Ovary (tissue), 9 donors: Measurements from ENCODE around the gene NDST1. TPM values are rescaled to one million over a fixed set of nuclear protein-coding genes. Genes with fewer than 3 reads are reported as not detected.

ENCODE experiments used
- DNase-seq, 5 donors: peaks; one replicate each; pipeline ENCODE4 v3.0.0-alpha.2; 2019 to 2020
- H3K27ac ChIP-seq, 2 donors: fragments of 200-600 bp; one replicate each; pipeline versions ENCODE4 v1.5.1 to v1.8.0; 2019 to 2022
- H3K27me3 ChIP-seq: fragments of 200-600 bp; one replicate; pipeline ENCODE4 v1.8.0; 2022
- H3K36me3 ChIP-seq: fragments of 200-600 bp; sonication (generic); one replicate; pipeline ENCODE4 v1.5.1; 2019
- H3K4me1 ChIP-seq: one replicate; pipeline ENCODE4 v1.8.1; 2013; ENCODE audit warnings: mild to moderate bottlenecking, moderate library complexity; ENCODE audit not compliant: insufficient read depth
- H3K4me3 ChIP-seq: fragments of 200-600 bp; sonication (generic); one replicate; pipeline ENCODE4 v1.5.1; 2017
- H3K9me3 ChIP-seq, 2 donors: fragments of 200-600 bp in 1 of 2; sonication (generic) in 1 of 2; one replicate each; pipeline versions ENCODE4 v1.5.1 to v1.8.1; 2013 to 2019; ENCODE audit warnings: mild to moderate bottlenecking in 1 of 2, moderate library complexity in 1 of 2
- CTCF ChIP-seq, 3 donors: fragments of 450-650 bp in 2 of 3; fragments of 200-600 bp in 1 of 3; IDR thresholded peaks; one replicate each; pipeline versions ENCODE4 v1.5.1 to v1.8.0; 2016 to 2022; ENCODE audit warnings: antibody characterized with exemption in 3 of 3, mild to moderate bottlenecking in 1 of 3
- EP300 ChIP-seq: sonication (generic); formaldehyde crosslinking; IDR thresholded peaks from one replicate; pipeline ENCODE4 v1.6.1; 2017; ENCODE audit warnings: antibody characterized with exemption
- POLR2A ChIP-seq: fragments of 450-650 bp; IDR thresholded peaks from one replicate; pipeline ENCODE4 v1.6.1; 2017; ENCODE audit warnings: antibody characterized with exemption, mild to moderate bottlenecking, moderate library complexity
- WGBS, 3 donors: extraction: QIAGEN DNeasy Blood & Tissue Kit in 1 of 3; methylation state at CpG; one replicate each; pipeline versions ENCODE4 v1.1.5 to v1.1.7; 2013 to 2017; 5-methylcytosine and 5-hydroxymethylcytosine counted together
- intact Hi-C, 4 donors: fragments of 100-400 bp; cut with DNase I; formaldehyde crosslinking; loops; one replicate each; pipeline versions ENCODE4 v1.11.0 to v1.15.1; 2022 to 2023
- polyA plus RNA-seq, 2 donors: library from polyadenylated mRNA; stranded (reverse); fragments of 200-250 nt in 1 of 2; fragments of 350-450 nt in 1 of 2; fragmentation: Illumina TruSeq in 1 of 2; extraction: RNeasy Lipid Tissue Mini Kit (QIAGEN cat#74804) in 1 of 2; gene quantifications; one replicate each; pipeline ENCODE4 v1.2.3, GENCODE V29; 2013 to 2014
- total RNA-seq, 7 donors: library from RNA; depleted of rRNA in 2 of 7; stranded (reverse); fragments of >200 nt in 2 of 7; fragmentation: NEBNext Ultra II Directional in 3 of 7; extraction: Animal tissue kit (Norgen Biotek cat#: 25700) in 3 of 7; gene quantifications; one replicate each; pipeline versions ENCODE4 v1.1.0 to v1.2.4, GENCODE V29; 2016 to 2023
- donor health status: DM: no; HTN: no; CAD: no; lungs with moderate emphysema.
- donor health status: DM: no; HTN: no; CAD: no.
- donor health status: Bipolar disorder and iron deficiency.
- donor health status: DM: yes; HTN: yes; CAD: no.
- donor health status: DM: no; HTN: no; CAD: no.
- donor health status: DM: yes; HTN: yes; CAD: no.

Gene NDST1
- total and polyA plus RNA-seq, 9 donors, result 31.0 to 139 (median 90.3) TPM

- Histone ChIP-seq H3K27ac (no peak overlapping the region), H3K4me1 (no peaks in the 10 kb centered on the region), H3K9me3 (no peaks in the 10 kb centered on the region), H3K4me3 (no peak overlapping the region), H3K27me3 (no peaks in the 10 kb centered on the region), H3K36me3 (no peaks in the 10 kb centered on the region)
- no peak for TF ChIP-seq EP300
- TF ChIP-seq CTCF (IDR thresholded peaks at IDR 0.05), result no peak
- no peak for TF ChIP-seq POLR2A
- WGBS, 3 donors, result 59 to 71% (median 65%) methylated on average over 2 of the region's 2 CpGs
- no peak for DNase-seq
- intact Hi-C loops, result loop anchor here in 1 of 4 donors (10.0 kb wide), 1 partner anchor 234 kb away; no protein-coding TSS in a partner anchor
These were observed 43.1 kb downstream of the NDST1 start for GRCh38 chr5:150551066-150551465.

GRCh38 chr5:150553402-150553801, 45.5 kb downstream of the NDST1 start:
- H3K36me3 ChIP-seq, result no peaks in the 10 kb centered on the region
- no peak for TF ChIP-seq CTCF (IDR thresholded peaks at IDR 0.05)
- no peak for TF ChIP-seq POLR2A
- no peak for TF ChIP-seq EP300

GRCh38 chr5:150553911-150554310, 46.0 kb downstream of the NDST1 start:
- intact Hi-C loops, result loop anchor here in 1 of 4 donors (10.0 kb wide), 1 partner anchor 231 kb away; no protein-coding TSS in a partner anchor
- Histone ChIP-seq H3K36me3 (no peaks in the 10 kb centered on the region), H3K27me3 (no peaks in the 10 kb centered on the region), H3K27ac (no peak overlapping the region), H3K9me3 (no peaks in the 10 kb centered on the region), H3K4me3 (no peak overlapping the region), H3K4me1 (no peaks in the 10 kb centered on the region)
- peak in 1 of 5 donors; percentile 20 for DNase-seq
- TF ChIP-seq POLR2A (no peak), CTCF (IDR thresholded peaks at IDR 0.05) (no peak), EP300 (no peak)
- WGBS, 3 donors, result 86 to 89% (median 89%) methylated on average over 8 of the region's 8 CpGs

More at GRCh38 chr5:150553402-150553801, 45.5 kb downstream of the NDST1 start:
- Histone ChIP-seq H3K27me3 (no peaks in the 10 kb centered on the region), H3K4me1 (no peaks in the 10 kb centered on the region), H3K9me3 (no peaks in the 10 kb centered on the region), H3K27ac (no peak overlapping the region), H3K4me3 (no peak overlapping the region)
- 91 to 95% (median 93%) methylated on average over 17 of the region's 17 CpGs for WGBS, 3 donors
- intact Hi-C loops, result loop anchor here in 1 of 4 donors (10.0 kb wide), 1 partner anchor 231 kb away; no protein-coding TSS in a partner anchor
- DNase-seq, result no peak

DNA sequence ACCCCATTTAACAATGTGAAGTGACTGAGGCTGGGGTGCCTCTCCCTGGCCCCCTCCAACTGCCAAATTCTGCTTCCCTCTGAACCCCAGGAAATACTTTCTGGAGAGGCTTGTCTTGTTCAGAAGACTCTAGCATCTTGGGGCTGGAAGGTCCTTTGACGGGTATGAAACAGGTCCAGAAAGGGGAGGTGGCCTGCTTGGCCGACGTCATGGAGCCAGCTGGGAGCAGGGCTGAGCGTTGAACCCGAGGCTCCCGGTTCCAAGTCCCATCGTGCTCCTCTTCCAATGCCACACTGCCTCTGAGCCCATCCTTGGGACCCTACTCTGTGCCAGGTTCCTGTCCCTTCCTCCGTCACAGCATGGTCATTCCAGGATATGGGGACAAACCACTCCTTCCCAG, 46.9 kb downstream of the NDST1 start:
- H3K27ac ChIP-seq, result no peak overlapping the region
- no peaks in the 10 kb centered on the region for H3K9me3 ChIP-seq
- WGBS, 3 donors, result 44 to 60% (median 53%) methylated on average over 8 of the region's 8 CpGs
- no peaks in the 10 kb centered on the region for H3K36me3 ChIP-seq
- peak in 1 of 5 donors; percentile 26 for DNase-seq
- no peak for TF ChIP-seq POLR2A
- TF ChIP-seq CTCF (IDR thresholded peaks at IDR 0.05), result no peak
- TF ChIP-seq EP300, result no peak
- intact Hi-C loops, result loop anchor here in 1 of 4 donors (10.0 kb wide), 1 partner anchor 230 kb away; no protein-coding TSS in a partner anchor
- no peak overlapping the region for H3K4me3 ChIP-seq
- no peaks in the 10 kb centered on the region for H3K4me1 ChIP-seq
- no peaks in the 10 kb centered on the region for H3K27me3 ChIP-seq
